ENCODE data around the gene RAP1GAP2.

RAP1GAP2 gene

GRCh38 chr17:2947996-2948550, 151.8 kb downstream of the RAP1GAP2 start:
- Histone ChIP-seq H3K36me3 (ENCODE audit: control insufficient read depth in 2 of 2, insufficient read depth in 1 of 2, low read length in 2 of 2) (no peaks in the 10 kb centered on the region), H3K27ac (ENCODE audit: extremely low read depth, low read depth, low read length) (no peak overlapping the region), H3K4me3 (ENCODE audit: low read depth, low read length) (no peak overlapping the region), H3K4me1 (ENCODE audit: control insufficient read depth, insufficient read depth, low read length) (no peaks in the 10 kb centered on the region), H3K9me3 (ENCODE audit: control insufficient read depth, insufficient read depth, low read depth, low read length) (no peaks in the 10 kb centered on the region)
- ChIA-PET CTCF (no interaction called here), POLR2A (no interaction called here)
- no peak for TF ChIP-seq ZNF138 (tag by site-specific recombination; IDR thresholded peaks at IDR 0.05; ENCODE audit: borderline replicate concordance)
- TF ChIP-seq SCRT2 (tag by site-specific recombination; IDR thresholded peaks at IDR 0.05): 0 out of 2 replicates have a peak, but pooled peaks have one; percentile 15
- TF ChIP-seq ZNF707 (tag by site-specific recombination; IDR thresholded peaks at IDR 0.05): no peak
- TF ChIP-seq ZNF341 (tag by site-specific recombination; IDR thresholded peaks at IDR 0.05; ENCODE audit: low read depth): no peak

- TF ChIP-seq ZNF37A (tag by site-specific recombination; IDR thresholded peaks at IDR 0.05) (no peak), SP7 (tag by site-specific recombination; IDR thresholded peaks at IDR 0.05) (no peak), ZNF362 (tag by site-specific recombination; IDR thresholded peaks at IDR 0.05) (no peak), ZNF558 (tag by site-specific recombination; IDR thresholded peaks at IDR 0.05) (no peak), HOXD13 (CRISPR knock-in tag; IDR thresholded peaks at IDR 0.05; ENCODE audit: borderline replicate concordance) (no peak), KLF9 (tag by site-specific recombination; IDR thresholded peaks at IDR 0.05; ENCODE audit: low read depth) (no peak), ZNF155 (tag by site-specific recombination; IDR thresholded peaks at IDR 0.05) (no peak), ZNF785 (tag by site-specific recombination; IDR thresholded peaks at IDR 0.05) (no peak), ZNF302 (tag by site-specific recombination; IDR thresholded peaks at IDR 0.05; ENCODE audit: low read depth) (no peak), ZNF768 (tag by site-specific recombination; IDR thresholded peaks at IDR 0.05) (no peak), ZNF707 (tag by site-specific recombination; IDR thresholded peaks at IDR 0.05) (no peak), ZBTB21 (tag by site-specific recombination; IDR thresholded peaks at IDR 0.05) (no peak), ZNF518A (tag by site-specific recombination; conservative IDR thresholded peaks at IDR 0.05; ENCODE audit: low read depth) (no peak), PRDM10 (tag by site-specific recombination; IDR thresholded peaks at IDR 0.05) (no peak), ZNF366 (tag by site-specific recombination; conservative IDR thresholded peaks at IDR 0.05) (no peak), ZNF114 (tag by site-specific recombination; IDR thresholded peaks at IDR 0.05) (no peak), ZNF433 (tag by site-specific recombination; IDR thresholded peaks at IDR 0.05; ENCODE audit: low read depth) (no peak), BCL11B (tag by site-specific recombination; IDR thresholded peaks at IDR 0.05; ENCODE audit: low read depth) (no peak), ZNF140 (tag by site-specific recombination; IDR thresholded peaks at IDR 0.05) (no peak)
- Histone ChIP-seq H3K36me3 (ENCODE audit: control insufficient read depth in 2 of 2, insufficient read depth in 1 of 2, low read length in 2 of 2) (no peaks in the 10 kb centered on the region), H3K9me3 (ENCODE audit: control insufficient read depth, insufficient read depth, low read depth, low read length) (no peaks in the 10 kb centered on the region), H3K4me1 (ENCODE audit: control insufficient read depth, insufficient read depth, low read length) (no peaks in the 10 kb centered on the region), H3K27ac (ENCODE audit: extremely low read depth, low read depth, low read length) (no peak overlapping the region), H3K4me3 (ENCODE audit: low read depth, low read length) (no peak overlapping the region)
- CTCF ChIA-PET: interaction anchor here (0.7 kb wide), 1 partner anchor 628 kb away, joined by 3 read pairs; no protein-coding TSS in a partner anchor
- POLR2A ChIA-PET: no interaction called here
Measured at GRCh38 chr17:2948721-2949468, 152.7 kb downstream of the RAP1GAP2 start.
